GM12874 (cell line): ENCODE measurements around the gene DOLPP1.

ENCODE experiments used
- CTCF ChIP-seq: IDR thresholded peaks from 2 replicates; pipeline ENCODE4 v1.5.1; 2011; ENCODE audit warnings: low read depth, mild to moderate bottlenecking, control low read depth, low read length, moderate library complexity; ENCODE audit not compliant: insufficient read depth

DOLPP1 gene

DNA sequence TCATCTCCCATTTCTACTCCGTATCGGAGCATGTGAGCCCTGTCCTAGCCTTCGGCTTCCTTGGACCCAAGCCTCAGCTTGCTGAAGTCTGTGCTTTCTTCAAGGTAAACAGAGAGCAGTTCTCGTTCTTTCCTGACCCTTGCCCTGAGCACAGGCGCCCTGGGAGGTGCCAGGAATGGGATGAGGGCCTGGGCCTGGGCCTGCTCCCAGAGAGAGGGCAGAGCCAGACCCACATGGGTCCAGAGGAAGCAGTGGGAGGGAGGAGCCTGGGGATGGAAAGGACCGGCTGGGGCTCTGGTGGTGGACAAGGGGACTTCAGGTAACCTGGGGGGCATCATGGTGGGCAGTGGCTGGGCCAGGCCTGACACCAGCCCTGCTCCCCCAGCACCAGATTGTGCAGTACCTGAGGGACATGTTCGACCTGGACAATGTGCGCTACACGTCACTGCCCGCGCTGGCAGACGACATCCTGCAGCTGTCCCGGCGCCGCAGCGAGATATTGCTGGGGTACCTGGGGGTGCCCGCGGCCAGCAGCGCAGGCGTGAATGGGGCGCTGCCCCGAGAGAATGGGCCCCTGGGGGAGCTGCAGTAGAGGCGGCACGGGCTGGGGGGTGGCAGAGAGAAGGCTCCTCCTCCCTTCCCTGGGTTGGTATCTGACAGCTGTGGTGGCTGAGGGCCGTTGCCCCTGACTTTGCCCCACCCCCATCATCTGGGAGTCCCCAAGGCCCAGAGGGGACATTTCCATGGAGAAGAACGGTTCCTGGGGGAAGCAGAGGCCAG is 10.9 kb upstream of the DOLPP1 start:
- no peak for TF ChIP-seq CTCF

DNA sequence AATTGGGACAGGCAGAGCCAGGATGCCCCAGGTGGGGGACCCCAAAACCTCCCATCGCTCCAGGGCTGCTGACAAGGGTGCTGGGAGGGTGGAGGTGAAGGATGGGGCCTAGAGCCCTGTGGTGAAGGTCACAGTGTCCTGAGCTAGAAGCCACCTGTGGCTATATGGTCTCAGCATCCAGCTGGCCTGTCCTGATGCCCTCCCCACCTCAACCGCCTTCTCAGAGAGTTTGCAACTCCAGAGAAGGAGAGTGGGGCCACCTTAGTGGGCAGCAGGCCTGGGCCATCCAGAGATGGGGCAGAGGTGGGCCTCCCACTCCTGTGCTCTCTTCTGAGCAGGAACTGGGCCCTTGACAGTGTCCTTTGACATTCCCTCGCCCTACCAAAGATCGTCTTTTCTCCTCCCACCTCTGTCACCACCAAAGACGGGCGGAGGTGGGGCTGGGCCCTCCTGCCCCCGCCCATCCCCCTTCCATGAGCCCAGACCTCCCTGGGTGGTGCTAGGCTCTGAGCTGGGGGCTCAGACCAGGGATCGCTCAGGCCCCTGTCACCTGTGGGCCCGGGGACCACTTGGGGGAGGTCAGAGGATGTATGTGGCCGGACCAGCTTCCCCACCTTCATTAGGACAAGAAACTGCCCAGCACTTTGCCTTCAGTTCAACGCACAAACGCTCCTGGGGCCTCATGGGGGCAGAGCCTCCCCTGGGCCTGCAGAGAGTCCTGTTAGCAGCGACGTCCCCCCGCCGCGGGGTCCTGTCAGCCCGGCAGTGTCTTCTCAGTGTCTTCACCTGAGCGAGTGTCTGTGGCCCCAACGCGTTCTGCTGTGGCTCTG is 10.0 kb upstream of the DOLPP1 start:
- no peak for TF ChIP-seq CTCF

DNA sequence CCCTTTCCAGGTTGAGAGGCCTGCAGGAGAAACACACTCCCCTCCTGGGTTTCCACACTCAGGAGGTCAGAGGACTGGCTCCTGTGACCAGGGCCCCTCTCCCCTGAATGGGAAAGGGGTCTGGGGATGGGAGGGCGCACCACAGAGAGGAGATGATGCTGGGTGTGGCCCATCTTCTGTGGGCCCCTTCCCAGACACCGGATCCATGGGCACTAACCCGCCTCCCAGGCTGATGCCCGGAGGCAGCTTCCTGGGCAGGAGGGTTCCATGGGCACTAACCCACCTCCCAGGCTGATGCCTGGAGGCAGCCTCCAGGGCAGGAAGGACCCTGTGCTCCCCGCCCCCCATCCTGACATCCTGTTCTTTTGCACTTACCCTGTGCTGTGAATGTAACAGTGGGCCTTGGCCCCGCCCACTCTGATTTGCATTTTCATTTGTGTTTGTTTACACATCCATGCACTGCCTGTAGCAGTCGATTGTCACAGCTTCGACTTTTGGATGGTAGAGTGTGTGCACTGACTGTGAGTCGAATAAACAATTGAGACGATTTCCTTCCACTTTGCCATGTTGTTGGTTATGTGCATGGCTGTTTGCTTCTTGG is 9.3 kb upstream of the DOLPP1 start:
- TF ChIP-seq CTCF: no peak

- TF ChIP-seq CTCF: no peak
These were observed 8.7 kb upstream of the DOLPP1 start for GRCh38 chr9:129072171-129072570.

- TF ChIP-seq CTCF: no peak
These were observed 7.5 kb upstream of the DOLPP1 start for GRCh38 chr9:129073404-129073803.

DNA sequence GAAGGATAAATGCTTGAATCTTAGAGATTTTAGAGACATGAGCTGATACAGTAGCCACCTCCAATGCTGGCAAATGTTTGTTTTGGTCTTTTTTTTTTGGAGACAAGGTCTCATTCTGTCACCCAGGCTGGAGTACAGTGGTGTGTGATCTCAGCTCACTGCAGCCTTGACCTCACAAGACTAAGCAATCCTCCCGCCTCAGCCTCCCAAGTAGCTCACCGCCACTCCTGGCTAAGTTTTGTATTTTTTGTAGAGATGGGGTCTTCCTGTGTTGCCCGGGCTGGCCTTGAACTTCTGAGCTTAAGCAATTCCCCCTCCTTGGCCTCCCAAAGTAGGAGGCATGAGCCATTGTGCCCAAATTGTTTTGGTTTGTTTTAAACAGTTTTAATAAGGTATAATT is 6.8 kb upstream of the DOLPP1 start:
- TF ChIP-seq CTCF: no peak

DNA sequence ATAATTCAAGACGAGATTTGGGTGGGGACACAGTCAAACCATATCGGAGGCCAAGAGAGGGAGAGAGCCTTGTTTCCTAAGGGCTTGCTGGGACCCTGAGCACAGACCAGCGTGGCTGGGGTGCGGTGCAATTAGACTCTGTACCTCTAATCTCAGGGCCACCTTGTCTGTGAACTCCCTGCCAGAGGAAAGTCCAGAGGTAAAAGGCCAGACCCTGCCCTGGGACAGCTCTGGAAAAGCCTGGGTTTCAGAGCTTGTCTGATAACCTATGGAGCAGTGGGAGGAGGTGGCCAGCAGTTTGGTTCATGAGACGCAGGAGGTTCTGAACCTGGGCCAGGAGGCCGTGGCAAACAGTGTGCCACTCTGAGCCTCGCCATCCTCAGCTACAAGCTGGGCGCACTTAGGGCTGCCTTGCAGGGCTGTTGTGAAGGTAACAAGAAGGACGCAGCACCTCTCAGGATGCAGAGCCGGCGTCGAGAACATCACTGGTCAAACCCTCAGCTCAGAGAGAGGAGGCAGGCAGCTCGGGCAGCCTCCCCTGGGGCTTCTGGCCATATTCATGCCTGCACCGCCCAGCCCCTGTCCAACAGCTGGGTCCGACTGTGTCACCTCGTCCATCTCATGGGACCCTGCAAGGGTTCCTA is 4.8 kb upstream of the DOLPP1 start:
- TF ChIP-seq CTCF: no peak
